Colonic mucosa (tissue), 4 donors: ENCODE results near the gene PNKD. TPM values are rescaled to one million over a fixed set of nuclear protein-coding genes. Genes with fewer than 3 reads are reported as not detected.

Source experiments
- DNase-seq: peaks from one replicate; pipeline ENCODE4 v3.0.0-alpha.2; 2020
- H3K27ac ChIP-seq: fragments of 200-600 bp; one replicate; pipeline ENCODE4 v1.8.0; 2021
- H3K27me3 ChIP-seq: fragments of 200-600 bp; one replicate; pipeline ENCODE4 v1.8.0; 2021
- H3K36me3 ChIP-seq: fragments of 200-600 bp; one replicate; pipeline ENCODE4 v1.8.0; 2021
- H3K4me1 ChIP-seq: fragments of 200-600 bp; one replicate; pipeline ENCODE4 v1.8.0; 2021; ENCODE audit warnings: mild to moderate bottlenecking
- H3K4me3 ChIP-seq: fragments of 200-600 bp; one replicate; pipeline ENCODE4 v1.8.0; 2021
- H3K9ac ChIP-seq, 2 donors: one replicate each; pipeline ENCODE4 v1.7.0; 2013; ENCODE audit warnings: control low read depth in 2 of 2, low read depth in 2 of 2, low read length in 2 of 2
- H3K9me3 ChIP-seq: fragments of 200-600 bp; one replicate; pipeline ENCODE4 v1.8.0; 2021
- CTCF ChIP-seq: fragments of 200-600 bp; IDR thresholded peaks from one replicate; pipeline ENCODE4 v1.8.0; 2022; ENCODE audit warnings: antibody characterized with exemption, mild to moderate bottlenecking
- intact Hi-C: fragments of 100-400 bp; cut with DNase I; formaldehyde crosslinking; loops from one replicate; pipeline ENCODE4 v1.14.1; 2022
- total RNA-seq, 2 donors: library from RNA; stranded (reverse); fragmentation: NEBNext Ultra II Directional in 1 of 2; extraction: Animal tissue kit (Norgen Biotek cat#: 25700) in 1 of 2; gene quantifications; one replicate each; pipeline ENCODE4 v1.2.1, GENCODE V29; 2021
- donor health status: healthy.
- donor health status: DM: no; HTN: no; CAD: no.
- donor health status: DM: no; HTN: no; CAD: no.

The PNKD gene
- total RNA-seq, 2 donors from 2014 or later: 109 to 136 TPM

GRCh38 chr2:218263817-218264641, 6.3 kb upstream of the PNKD start:
- no peaks in the 10 kb centered on the region for H3K9me3 ChIP-seq
- intact Hi-C loops: loop anchor here (5.0 kb wide), 1 partner anchor 47 kb away; the partner anchor contains the start of gene ARPC2
- no peaks in the 10 kb centered on the region for H3K36me3 ChIP-seq
- TF ChIP-seq CTCF: no peak
- no peak overlapping the region for H3K4me3 ChIP-seq
- peak overlapping the region; percentile 82 for H3K27ac ChIP-seq
- DNase-seq: no peak
- H3K4me1 ChIP-seq: peaks cover 28% of the 10 kb centered on the region
- peak overlapping the region; percentile 58 to 73 for H3K9ac ChIP-seq
- no peaks in the 10 kb centered on the region for H3K27me3 ChIP-seq

GRCh38 chr2:218264773-218265561, 5.4 kb upstream of the PNKD start:
- Histone ChIP-seq H3K4me3 (no peak overlapping the region), H3K27me3 (no peaks in the 10 kb centered on the region), H3K27ac (peak overlapping the region; percentile 82), H3K9ac (peak overlapping the region; percentile 27 to 73), H3K36me3 (no peaks in the 10 kb centered on the region), H3K9me3 (no peaks in the 10 kb centered on the region), H3K4me1 (peaks cover 28% of the 10 kb centered on the region)
- intact Hi-C loops: loop anchor here (5.0 kb wide), 1 partner anchor 48 kb away; the partner anchor contains the start of gene ARPC2
- DNase-seq: peak; percentile 81
- TF ChIP-seq CTCF: no peak

GRCh38 chr2:218265626-218266025, 4.7 kb upstream of the PNKD start:
- Histone ChIP-seq H3K36me3 (no peaks in the 10 kb centered on the region), H3K4me1 (peaks cover 28% of the 10 kb centered on the region), H3K4me3 (no peak overlapping the region), H3K9me3 (no peaks in the 10 kb centered on the region), H3K9ac (peak overlapping the region in 1 of 2 donors; percentile 60), H3K27ac (peak overlapping the region; percentile 82), H3K27me3 (no peaks in the 10 kb centered on the region)
- TF ChIP-seq CTCF: no peak
- intact Hi-C loops: no loop called here
- no peak for DNase-seq

GRCh38 chr2:218266316-218266979, 3.9 kb upstream of the PNKD start:
- Histone ChIP-seq H3K4me3 (no peak overlapping the region), H3K27ac (no peak overlapping the region), H3K27me3 (no peaks in the 10 kb centered on the region), H3K9ac (no peak overlapping the region), H3K9me3 (no peaks in the 10 kb centered on the region), H3K36me3 (no peaks in the 10 kb centered on the region), H3K4me1 (peaks cover 21% of the 10 kb centered on the region)
- TF ChIP-seq CTCF: no peak
- intact Hi-C loops: no loop called here
- no peak for DNase-seq

GRCh38 chr2:218267259-218267658, 3.1 kb upstream of the PNKD start:
- H3K27ac ChIP-seq: no peak overlapping the region

More at GRCh38 chr2:218267259-218267658, 3.1 kb upstream of the PNKD start:
- no peaks in the 10 kb centered on the region for H3K9me3 ChIP-seq
- H3K4me3 ChIP-seq: no peak overlapping the region
- no peak overlapping the region for H3K9ac ChIP-seq
- intact Hi-C loops: no loop called here
- peaks cover 24% of the 10 kb centered on the region for H3K4me1 ChIP-seq
- no peak for DNase-seq
- no peak for TF ChIP-seq CTCF
- H3K36me3 ChIP-seq: no peaks in the 10 kb centered on the region
- H3K27me3 ChIP-seq: no peaks in the 10 kb centered on the region
